IMR-90 (cell line): ENCODE data around the gene COPZ2. TPM values are rescaled to one million over a fixed set of nuclear protein-coding genes. Genes with fewer than 3 reads are reported as not detected.

Experiments
- ATAC-seq: fragments of 200-7000 bp; cut with Tn5 transposase; 2 replicates; pipeline ENCODE4 v1.9.1; 2020; ENCODE audit warnings: low read depth, mild to moderate bottlenecking, moderate library complexity
- BruUV-seq: library from RNA; stranded (reverse); fragments of 400-500 nt; replicated peaks from 2 replicates; lab custom pipeline; 2021; lab: Mats Ljungman, UMichigan
- CTCF ChIA-PET: fragments of 300-600 bp; formaldehyde crosslinking; extraction: SDS; loops from one replicate; lab custom pipeline; 2021; ENCODE audit warnings: antibody characterized with exemption; lab: Yijun Ruan, JAX
- POLR2A ChIA-PET: fragments of 300-600 bp; sonication (Branson Sonifier 250); formaldehyde crosslinking; loops from one replicate; lab custom pipeline; 2022; ENCODE audit warnings: antibody characterized with exemption; ENCODE audit not compliant: unreplicated experiment; lab: Charles Lee
- DNase-seq: peaks from one replicate; pipeline ENCODE4 v3.0.0; 2013
- H2AFZ ChIP-seq: replicated peaks from 2 replicates; pipeline ENCODE3; 2013; ENCODE audit warnings: low read length, mild to moderate bottlenecking; ENCODE audit not compliant: poor library complexity
- H2AK5ac ChIP-seq: 2 replicates; pipeline ENCODE4 v1.6.1; 2013; ENCODE audit warnings: low read depth, low read length, inconsistent platforms
- H2AK9ac ChIP-seq: replicated peaks from 2 replicates; pipeline ENCODE3; 2013; ENCODE audit warnings: mild to moderate bottlenecking, low read depth, low read length, moderate library complexity; ENCODE audit not compliant: poor library complexity
- H2BK120ac ChIP-seq: 2 replicates; pipeline ENCODE4 v1.6.1; 2013; ENCODE audit warnings: low read depth, low read length, inconsistent platforms
- H2BK15ac ChIP-seq: 3 replicates; pipeline ENCODE4 v1.6.1; 2013; ENCODE audit warnings: low read depth, low read length, inconsistent platforms
- H2BK20ac ChIP-seq: 2 replicates; pipeline ENCODE4 v1.6.1; 2013; ENCODE audit warnings: low read depth, mild to moderate bottlenecking, inconsistent platforms, low read length, moderate library complexity
- H2BK5ac ChIP-seq: 2 replicates; pipeline ENCODE4 v1.6.1; 2013; ENCODE audit warnings: mild to moderate bottlenecking, low read depth, low read length, inconsistent platforms; ENCODE audit not compliant: poor library complexity, severe bottlenecking
- H3K14ac ChIP-seq: replicated peaks from 2 replicates; pipeline ENCODE4 v1.6.1; 2013; ENCODE audit warnings: low read depth, low read length, inconsistent platforms
- H3K18ac ChIP-seq: 2 replicates; pipeline ENCODE4 v1.6.1; 2013; ENCODE audit warnings: low read depth, low read length, control low read depth
- H3K23ac ChIP-seq: 2 replicates; pipeline ENCODE4 v1.6.1; 2013; ENCODE audit warnings: low read depth, low read length, inconsistent platforms
- H3K27ac ChIP-seq: 2 replicates; pipeline ENCODE4 v1.5.1; 2013; ENCODE audit warnings: mild to moderate bottlenecking, control low read depth, low read length; ENCODE audit not compliant: insufficient read depth
- H3K27me3 ChIP-seq: 2 replicates; pipeline ENCODE4 v1.6.1; 2013; ENCODE audit warnings: low read length; ENCODE audit not compliant: control insufficient read depth, insufficient read depth
- H3K36me3 ChIP-seq: 2 replicates; pipeline ENCODE4 v1.6.1; 2013; ENCODE audit warnings: low read length, mixed read lengths; ENCODE audit not compliant: control insufficient read depth, insufficient read depth
- H3K4ac ChIP-seq: 2 replicates; pipeline ENCODE4 v1.6.1; 2013; ENCODE audit warnings: low read depth, low read length, inconsistent platforms
- H3K4me1 ChIP-seq: 2 replicates; pipeline ENCODE4 v1.6.1; 2013; ENCODE audit warnings: low read length, mixed read lengths; ENCODE audit not compliant: control insufficient read depth, insufficient read depth
- H3K4me2 ChIP-seq: 2 replicates; pipeline ENCODE4 v1.6.1; 2013; ENCODE audit warnings: low read depth, mild to moderate bottlenecking, control low read depth, low read length, moderate library complexity
- H3K4me3 ChIP-seq: 2 replicates; pipeline ENCODE4 v1.5.1; 2013; ENCODE audit warnings: low read depth, mild to moderate bottlenecking, control low read depth, low read length, moderate library complexity; ENCODE audit not compliant: insufficient read depth
- H3K56ac ChIP-seq: 2 replicates; pipeline ENCODE4 v1.6.1; 2013; ENCODE audit warnings: low read length, inconsistent platforms; ENCODE audit not compliant: insufficient read depth; ENCODE audit errors: extremely low read depth
- H3K79me1 ChIP-seq, 2 experiments: 2 replicates each; pipeline ENCODE4 v1.6.1; 2013; ENCODE audit warnings: low read length in 2 of 2, inconsistent platforms in 1 of 2, low read depth in 1 of 2
- H3K9ac ChIP-seq: 2 replicates; pipeline ENCODE4 v1.6.1; 2013; ENCODE audit warnings: low read depth, low read length, control low read depth
- H3K9me1 ChIP-seq: 2 replicates; pipeline ENCODE4 v1.6.1; 2013; ENCODE audit warnings: low read length, inconsistent platforms; ENCODE audit not compliant: insufficient read depth
- H3K9me3 ChIP-seq: 2 replicates; pipeline ENCODE4 v1.6.1; 2013; ENCODE audit warnings: low read length; ENCODE audit not compliant: control insufficient read depth, insufficient read depth
- H4K20me1 ChIP-seq: 2 replicates; pipeline ENCODE4 v1.6.1; 2013; ENCODE audit warnings: low read length, inconsistent platforms; ENCODE audit not compliant: insufficient read depth
- H4K5ac ChIP-seq: 2 replicates; pipeline ENCODE4 v1.6.1; 2013; ENCODE audit warnings: mild to moderate bottlenecking, low read depth, low read length, control low read depth
- H4K8ac ChIP-seq, 2 experiments: 2 replicates each; pipeline ENCODE4 v1.6.1; 2013; ENCODE audit warnings: low read depth in 2 of 2, low read length in 2 of 2, control low read depth in 1 of 2, inconsistent platforms in 1 of 2
- H4K91ac ChIP-seq: 2 replicates; pipeline ENCODE4 v1.6.1; 2013; ENCODE audit warnings: low read depth, low read length, inconsistent platforms; ENCODE audit not compliant: insufficient read depth
- BHLHE40 ChIP-seq: fragments of 150-350 bp; IDR thresholded peaks from 2 replicates; pipeline ENCODE4 v1.6.1; 2016; ENCODE audit warnings: mild to moderate bottlenecking, low read depth, low read length
- CEBPB ChIP-seq: IDR thresholded peaks from 2 replicates; pipeline ENCODE4 v1.6.1; 2012; ENCODE audit warnings: low read depth, low read length, improper control_type of control experiment
- CHD1 ChIP-seq: IDR thresholded peaks from 2 replicates; pipeline ENCODE4 v1.6.1; 2012; ENCODE audit warnings: low read depth, low read length, improper control_type of control experiment
- CTCF ChIP-seq: conservative IDR thresholded peaks from 2 replicates; pipeline ENCODE4 v1.5.1; 2012; ENCODE audit warnings: mild to moderate bottlenecking, low read depth, low read length, improper control_type of control experiment
- ELK1 ChIP-seq: fragments of 150-350 bp; IDR thresholded peaks from 2 replicates; pipeline ENCODE4 v1.6.1; 2016; ENCODE audit warnings: low read depth, mild to moderate bottlenecking, low read length, moderate library complexity, borderline replicate concordance
- FOS ChIP-seq: fragments of 150-350 bp; IDR thresholded peaks from 2 replicates; pipeline ENCODE4 v1.6.1; 2016; ENCODE audit warnings: low read depth, low read length
- MAZ ChIP-seq: IDR thresholded peaks from 2 replicates; pipeline ENCODE4 v1.6.1; 2012; ENCODE audit warnings: low read depth, mild to moderate bottlenecking, low read length, improper control_type of control experiment, moderate library complexity, borderline replicate concordance
- MXI1 ChIP-seq: IDR thresholded peaks from 2 replicates; pipeline ENCODE4 v1.6.1; 2012; ENCODE audit warnings: low read depth, mild to moderate bottlenecking, low read length, moderate library complexity, borderline replicate concordance
- NFE2L2 ChIP-seq: fragments of 150-350 bp; IDR thresholded peaks from 2 replicates; pipeline ENCODE4 v1.6.1; 2016; ENCODE audit warnings: low read depth, mild to moderate bottlenecking, low read length
- POLR2A ChIP-seq: IDR thresholded peaks from 2 replicates; pipeline ENCODE4 v1.6.1; 2012; ENCODE audit warnings: mild to moderate bottlenecking, low read depth, low read length
- RAD21 ChIP-seq: IDR thresholded peaks from 2 replicates; pipeline ENCODE4 v1.6.1; 2012; ENCODE audit warnings: low read length, improper control_type of control experiment
- RCOR1 ChIP-seq: IDR thresholded peaks from 2 replicates; pipeline ENCODE4 v1.6.1; 2012; ENCODE audit warnings: mild to moderate bottlenecking, low read length, improper control_type of control experiment; ENCODE audit not compliant: insufficient replicate concordance
- RFX5 ChIP-seq: IDR thresholded peaks from 2 replicates; pipeline ENCODE4 v1.8.0; 2012; ENCODE audit warnings: low read depth, mild to moderate bottlenecking, low read length, moderate library complexity
- SMC3 ChIP-seq: fragments of 150-350 bp; IDR thresholded peaks from 2 replicates; pipeline ENCODE4 v1.6.1; 2016; ENCODE audit warnings: low read depth, mild to moderate bottlenecking, antibody characterized with exemption, low read length, moderate library complexity
- USF2 ChIP-seq: fragments of 150-350 bp; IDR thresholded peaks from 2 replicates; pipeline ENCODE4 v1.6.1; 2017; ENCODE audit warnings: mild to moderate bottlenecking, antibody characterized with exemption, low read length, low read depth
- WGBS, 2 experiments: methylation state at CpG; one replicate each; pipeline versions ENCODE4 v1.1.5 to v1.1.7; 2013; ENCODE audit warnings: missing lambda C conversion rate in 2 of 2; ENCODE audit not compliant: insufficient read length in 1 of 2; ENCODE audit errors: extremely low coverage in 2 of 2; 5-methylcytosine and 5-hydroxymethylcytosine counted together
- dilution Hi-C: fragments of 300-500 bp; cut with HindIII; formaldehyde crosslinking; loops from one replicate; pipeline ENCODE4 v1.14.3; 2018; ENCODE audit warnings: low sequenced_read_pairs; ENCODE audit not compliant: unreplicated experiment
- in situ Hi-C: fragments of 300-500 bp; cut with MboI; formaldehyde crosslinking; loops from 3 replicates; pipeline ENCODE4 v1.14.3; 2019; ENCODE audit warnings: low sequenced_read_pairs, inconsistent platforms, mixed read lengths
- intact Hi-C: fragments of 100-400 bp; cut with micrococcal nuclease; formaldehyde crosslinking; loops from 2 replicates; pipeline ENCODE4 v1.10.0; 2022
- polyA plus RNA-seq, 3 experiments: library from polyadenylated mRNA; depleted of rRNA; stranded (reverse); fragments of >200 nt; gene quantifications; 2 replicates each; pipeline ENCODE4 v1.2.3, GENCODE V29; 2012; ENCODE audit warnings: low replicate concordance in 1 of 3
- total RNA-seq: library from RNA; depleted of rRNA; stranded (reverse); fragments of >200 nt; gene quantifications from 2 replicates; pipeline ENCODE4 v1.2.3, GENCODE V29; 2012

The COPZ2 gene
- total and polyA plus RNA-seq, 2 of the 4 experiments (the other 2 are of a cell fraction), result 41.0 to 86.1 TPM

- H2AK9ac ChIP-seq, result no peak overlapping the region
- POLR2A ChIA-PET, result no interaction called here
- H3K9me3 ChIP-seq, result no peaks in the 10 kb centered on the region
- in situ Hi-C loops (no loop called here), intact Hi-C loops (no loop called here), dilution Hi-C loops (no loop called here)
- no peak overlapping the region for H3K9ac ChIP-seq
- no peak overlapping the region for H3K27ac ChIP-seq
- BruUV-seq, result no TSS peak
- H3K4me2 ChIP-seq, result no peak overlapping the region
- no peak overlapping the region for H3K4me3 ChIP-seq
- DNase-seq, result no peak
- H2BK5ac ChIP-seq, result no peak overlapping the region
- WGBS, 2 experiments, result 40% methylated on average over 1 of the region's 12 CpGs; no CpG with 5 or more reads in 1 of the 2 experiments
- H4K8ac ChIP-seq, result no peak overlapping the region
- peaks cover 13% of the 10 kb centered on the region for H3K4me1 ChIP-seq
- no peak overlapping the region for H3K14ac ChIP-seq
- no peak overlapping the region for H3K23ac ChIP-seq
- H2BK120ac ChIP-seq, result no peak overlapping the region
- no peak overlapping the region for H2AK5ac ChIP-seq
- no peak for ATAC-seq
- H3K4ac ChIP-seq, result no peak overlapping the region
- H3K79me1 ChIP-seq, result no peaks in the 10 kb centered on the region
- no peaks in the 10 kb centered on the region for H4K20me1 ChIP-seq
- H4K91ac ChIP-seq, result no peak overlapping the region
- no peak overlapping the region for H2AFZ ChIP-seq
- no peak overlapping the region for H2BK15ac ChIP-seq
- no peak overlapping the region for H3K56ac ChIP-seq
- H3K18ac ChIP-seq, result no peak overlapping the region
- CTCF ChIA-PET, result interaction anchor here (0.6 kb wide), 1 partner anchor 60 kb away, joined by 3 read pairs; no protein-coding TSS in a partner anchor
- H3K36me3 ChIP-seq, result no peaks in the 10 kb centered on the region
- H4K5ac ChIP-seq, result no peak overlapping the region
- no peaks in the 10 kb centered on the region for H3K27me3 ChIP-seq
- peaks cover 10% of the 10 kb centered on the region for H3K9me1 ChIP-seq
- no peak overlapping the region for H2BK20ac ChIP-seq
- no peak for TF ChIP-seq FOS
- TF ChIP-seq SMC3, result no peak
- no peak for TF ChIP-seq RCOR1
- TF ChIP-seq BHLHE40, result no peak
- TF ChIP-seq ELK1, result no peak
- TF ChIP-seq MXI1, result no peak
- no peak for TF ChIP-seq CHD1
- no peak for TF ChIP-seq CTCF
- no peak for TF ChIP-seq RAD21
- TF ChIP-seq CEBPB, result no peak
- TF ChIP-seq USF2, result no peak
- TF ChIP-seq MAZ, result no peak
- TF ChIP-seq POLR2A, result no peak
- TF ChIP-seq RFX5, result no peak
- no peak for TF ChIP-seq NFE2L2
These were observed 30.5 kb downstream of the COPZ2 start for GRCh38 chr17:48006936-48007709.
